K562 (cell line): ENCODE measurements around the gene CHRM4. TPM values are rescaled to one million over a fixed set of nuclear protein-coding genes. Genes with fewer than 3 reads are reported as not detected.

ENCODE experiments used
- ATAC-seq: fragments of 200-7000 bp; cut with Tn5 transposase; 3 replicates; pipeline ENCODE4 v1.9.1; 2020; ENCODE audit warnings: moderate library complexity
- BruUV-seq: library from RNA; stranded (reverse); fragments of 400-500 nt; replicated peaks from 2 replicates; lab custom pipeline; 2021; lab: Mats Ljungman, UMichigan
- CTCF ChIA-PET: fragments of 300-600 bp; formaldehyde crosslinking; extraction: SDS; loops from one replicate; lab custom pipeline; 2021; ENCODE audit warnings: low intra/inter-chr PET ratio; lab: Yijun Ruan, JAX
- POLR2A ChIA-PET: fragments of 300-600, 350-650 bp; sonication (Branson Sonifier 250); formaldehyde crosslinking; extraction: SDS; loops from one replicate; lab custom pipeline; 2021; ENCODE audit warnings: antibody characterized with exemption, inconsistent platforms; lab: Yijun Ruan, JAX
- DNase-seq, 4 experiments: peaks; one replicate each; pipeline versions ENCODE4 v3.0.0 to v3.0.0-alpha.2; 2011 to 2018; ENCODE audit warnings: low spot score in 3 of 4, mixed read lengths in 3 of 4; ENCODE audit errors: extremely low read depth in 1 of 4
- FAIRE-seq: peaks from 2 replicates; lab custom pipeline; 2011; peaks lifted over from hg19 to GRCh38; lab: Jason Lieb, UNC
- H2AFZ ChIP-seq: 2 replicates; pipeline ENCODE4 v1.6.0; 2011; ENCODE audit warnings: low read depth, low read length, control low read depth, inconsistent platforms
- H3K27ac ChIP-seq: fragments of 200-600 bp; 3 replicates; pipeline ENCODE4 v1.8.0; 2011; ENCODE audit warnings: low read depth, mild to moderate bottlenecking, control low read depth, inconsistent platforms, low read length, moderate library complexity, mixed read lengths; ENCODE audit errors: extremely low read depth
- H3K27me3 ChIP-seq, 2 experiments: fragments of 300-600 bp in 1 of 2; 2 replicates in 1 of 2; 3 replicates in 1 of 2; pipeline versions ENCODE4 v1.6.0 to v1.8.0; 2011; ENCODE audit warnings: inconsistent platforms in 2 of 2, low read length in 2 of 2, mild to moderate bottlenecking in 1 of 2, mixed read lengths in 1 of 2, moderate library complexity in 1 of 2; ENCODE audit not compliant: control insufficient read depth in 2 of 2, insufficient read depth in 2 of 2
- H3K36me3 ChIP-seq: fragments of 300-600 bp; 3 replicates; pipeline ENCODE4 v1.8.0; 2011; ENCODE audit warnings: mild to moderate bottlenecking, low read length, inconsistent platforms; ENCODE audit not compliant: control insufficient read depth, insufficient read depth
- H3K4me1 ChIP-seq, 2 experiments: fragments of 200-600 bp in 1 of 2; replicated peaks in 1 of 2; 2 replicates in 1 of 2; 3 replicates in 1 of 2; pipeline versions ENCODE4 v1.5.1 to v1.8.0; 2011; ENCODE audit warnings: inconsistent platforms in 2 of 2, low read length in 2 of 2, mild to moderate bottlenecking in 1 of 2, mixed read lengths in 1 of 2, moderate library complexity in 1 of 2; ENCODE audit not compliant: control insufficient read depth in 2 of 2, insufficient read depth in 2 of 2
- H3K4me2 ChIP-seq: 2 replicates; pipeline ENCODE4 v1.6.1; 2011; ENCODE audit warnings: low read length, control low read depth, inconsistent platforms, mixed read lengths; ENCODE audit not compliant: insufficient read depth
- H3K4me3 ChIP-seq: fragments of 200-600 bp; sonication (generic), shearing (Covaris generic); 2 replicates; pipeline ENCODE4 v1.5.1; 2016; ENCODE audit warnings: control low read depth, inconsistent platforms
- H3K79me2 ChIP-seq: fragments of 200-600 bp; 3 replicates; pipeline ENCODE4 v1.8.0; 2011; ENCODE audit warnings: low read length, inconsistent platforms; ENCODE audit not compliant: control insufficient read depth, insufficient read depth
- H3K9ac ChIP-seq, 2 experiments: 2 replicates each; pipeline versions ENCODE4 v1.6.0 to v1.6.1; 2011; ENCODE audit warnings: low read depth in 2 of 2, low read length in 2 of 2, control low read depth in 1 of 2, inconsistent platforms in 1 of 2, mild to moderate bottlenecking in 1 of 2, mixed read lengths in 1 of 2; ENCODE audit not compliant: insufficient read depth in 1 of 2
- H3K9me1 ChIP-seq: one replicate; pipeline ENCODE4 v1.6.0; 2011; ENCODE audit warnings: inconsistent platforms, mild to moderate bottlenecking, low read length, moderate library complexity; ENCODE audit not compliant: control insufficient read depth, insufficient read depth
- H3K9me3 ChIP-seq: replicated peaks from 2 replicates; pipeline ENCODE4 v1.5.1; 2011; ENCODE audit warnings: low read depth, low read length, inconsistent platforms; ENCODE audit not compliant: control insufficient read depth, insufficient read depth
- H4K20me1 ChIP-seq: replicated peaks from 2 replicates; pipeline ENCODE4 v1.6.1; 2011; ENCODE audit warnings: low read length, inconsistent platforms, mixed read lengths; ENCODE audit not compliant: control insufficient read depth, insufficient read depth
- ARNT ChIP-seq, 2 experiments: fragments of 450-650 bp; IDR thresholded peaks; 2 replicates each; pipeline ENCODE4 v1.6.1; 2016; ENCODE audit warnings: mild to moderate bottlenecking in 1 of 2
- CHD4 ChIP-seq: fragments of 200-600 bp; sonication (generic); IDR thresholded peaks from 3 replicates; pipeline ENCODE4 v1.6.1; 2012; ENCODE audit warnings: low read depth, mild to moderate bottlenecking, mixed read lengths, low read length, inconsistent platforms; ENCODE audit not compliant: insufficient read depth, insufficient replicate concordance, poor library complexity, severe bottlenecking
- FOS ChIP-seq: IDR thresholded peaks from 3 replicates; pipeline ENCODE4 v1.6.1; 2011; ENCODE audit not compliant: insufficient read length; ENCODE audit errors: extremely low read depth
- FOXM1 ChIP-seq, 2 experiments: fragments of 450-650 bp in 1 of 2; sonication (generic) in 1 of 2; formaldehyde crosslinking in 1 of 2; IDR thresholded peaks; 2 replicates each; pipeline versions ENCODE4 v1.6.1 to v1.9.0; 2017 to 2022; ENCODE audit warnings: low read depth in 2 of 2, mild to moderate bottlenecking in 2 of 2, missing genetic modification reagents in 1 of 2, moderate library complexity in 1 of 2
- HNRNPH1 ChIP-seq: fragments of 200-400 bp; formaldehyde crosslinking; optimal IDR thresholded peaks from 2 replicates; pipeline ENCODE3; 2017; ENCODE audit warnings: low read depth, mild to moderate bottlenecking, low read length, moderate library complexity
- JUND ChIP-seq, 2 experiments: IDR thresholded peaks; 2 replicates in 1 of 2; 3 replicates in 1 of 2; pipeline ENCODE4 v1.6.1; 2011; ENCODE audit warnings: borderline replicate concordance in 2 of 2, low read depth in 2 of 2, low read length in 2 of 2, improper control_type of control experiment in 1 of 2, missing biosample characterization in 1 of 2, missing genetic modification characterization in 1 of 2, missing genetic modification reagents in 1 of 2
- L3MBTL2 ChIP-seq: fragments of 450-650 bp; IDR thresholded peaks from 2 replicates; pipeline ENCODE4 v1.6.1; 2016; ENCODE audit warnings: mild to moderate bottlenecking, moderate library complexity
- MTA3 ChIP-seq: fragments of 450-650 bp; formaldehyde crosslinking; IDR thresholded peaks from 2 replicates; pipeline ENCODE4 v1.6.1; 2017; ENCODE audit warnings: mild to moderate bottlenecking, borderline replicate concordance
- POLR2A ChIP-seq: fragments of 450-650 bp; conservative IDR thresholded peaks from 2 replicates; pipeline ENCODE4 v1.6.1; 2016
- RBFOX2 ChIP-seq: fragments of 200-400 bp; formaldehyde crosslinking; IDR thresholded peaks from 2 replicates; pipeline ENCODE4 v1.6.1; 2017; ENCODE audit warnings: low read depth, mild to moderate bottlenecking, low read length, moderate library complexity
- TOE1 ChIP-seq, 2 experiments: fragments of 450-650 bp in 1 of 2; sonication (generic) in 1 of 2; formaldehyde crosslinking in 1 of 2; IDR thresholded peaks; 2 replicates each; pipeline versions ENCODE4 v1.7.1 to v1.8.0; 2016 to 2022; ENCODE audit warnings: borderline replicate concordance in 2 of 2, mild to moderate bottlenecking in 2 of 2, antibody characterized with exemption in 1 of 2, inconsistent platforms in 1 of 2, low read depth in 1 of 2, missing genetic modification reagents in 1 of 2, moderate library complexity in 1 of 2
- YY1 ChIP-seq, 3 experiments: IDR thresholded peaks; 2 replicates each; pipeline ENCODE4 v1.6.1; 2011; ENCODE audit warnings: low read length in 2 of 3, mild to moderate bottlenecking in 2 of 3, moderate library complexity in 2 of 3, borderline replicate concordance in 1 of 3, control low read depth in 1 of 3, low read depth in 1 of 3; ENCODE audit not compliant: insufficient read depth in 3 of 3, insufficient replicate concordance in 2 of 3, control insufficient read depth in 1 of 3, insufficient read length in 1 of 3; ENCODE audit errors: extremely low read depth in 1 of 3
- ZBTB9 ChIP-seq: fragments of 450-650 bp; formaldehyde crosslinking; IDR thresholded peaks from 2 replicates; pipeline ENCODE4 v1.4.0; 2020; ENCODE audit warnings: mild to moderate bottlenecking, moderate library complexity
- ZC3H11A ChIP-seq: IDR thresholded peaks from 2 replicates; pipeline ENCODE4 v1.6.1; 2012; ENCODE audit warnings: low read depth, low read length, improper control_type of control experiment
- ZC3H4 ChIP-seq: sonication (generic); formaldehyde crosslinking; IDR thresholded peaks from 2 replicates; pipeline ENCODE4 v1.9.0; 2021; ENCODE audit warnings: missing genetic modification reagents, borderline replicate concordance
- ZNF589 ChIP-seq: fragments of 200-800 bp; sonication (Bioruptor generic); IDR thresholded peaks from 2 replicates; pipeline ENCODE4 v1.6.1; 2016; ENCODE audit warnings: low read depth, missing genetic modification characterization, missing compliant biosample characterization
- WGBS: fragments of 100-300 bp; shearing (Covaris generic); methylation state at CpG from one replicate; pipeline ENCODE4 v1.1.6; 2016; ENCODE audit warnings: low coverage, mixed read lengths; ENCODE audit not compliant: insufficient coverage; ENCODE audit errors: missing lambda C conversion rate; 5-methylcytosine and 5-hydroxymethylcytosine counted together
- in situ Hi-C: fragments of 300-500 bp; cut with MboI; formaldehyde crosslinking; loops from 4 replicates; pipeline ENCODE4 v1.15.0; 2018; ENCODE audit warnings: inconsistent platforms, mixed read lengths
- intact Hi-C: fragments of 100-400 bp; cut with micrococcal nuclease; formaldehyde crosslinking; loops from 2 replicates; pipeline ENCODE4 v1.14.2; 2022
- polyA plus RNA-seq, 8 experiments: library from polyadenylated mRNA; depleted of rRNA in 4 of 8; stranded (reverse) in 5 of 8; unstranded in 3 of 8; fragments of >200 nt; fragmentation: Nextera tagmentation in 2 of 8; fragmentation: Illumina TruSeq in 1 of 8; extraction: Ambion mirVana in 2 of 8; extraction: Trizol in 1 of 8; gene quantifications; 2 replicates each; pipeline versions ENCODE4 v1.2.1 to v1.2.3, GENCODE V29; 2011 to 2014; ENCODE audit warnings: inconsistent platforms in 1 of 8, missing spikeins in 1 of 8
- total RNA-seq, 7 experiments: library from RNA; depleted of rRNA in 6 of 7; stranded (reverse); fragments of >200 nt in 6 of 7; fragmentation: Illumina TruSeq in 2 of 7; extraction: Trizol in 2 of 7; gene quantifications; 2 replicates each; pipeline versions ENCODE4 v1.2.1 to v1.2.3, GENCODE V29; 2011 to 2021; ENCODE audit warnings: low replicate concordance in 1 of 7
- TF ChIP-seq, protein P1 (sequence below): sonication (generic); formaldehyde crosslinking; IDR thresholded peaks from 2 replicates; pipeline ENCODE4 v1.8.0; 2022; ENCODE audit warnings: mild to moderate bottlenecking, missing genetic modification reagents

Gene CHRM4
- total and polyA plus RNA-seq, 9 of the 15 experiments (the other 6 are each of a cell fraction or from before 2014, with no cell fraction given) = 0.22 to 1.3 (median 0.40) TPM; not detected in 2

GRCh38 chr11:46381819-46382645, 9.5 kb downstream of the CHRM4 start:
- intact Hi-C loops = loop anchor here (2.0 to 5.0 kb wide), 2 partner anchors 29 to 135 kb away; no protein-coding TSS in a partner anchor
- CTCF ChIA-PET = interaction anchor here (0.6 to 1.5 kb wide), 3 partner anchors 156 to 719 kb away, joined by 3 to 10 read pairs (median 5); no protein-coding TSS in a partner anchor
- Histone ChIP-seq H2AFZ (peak overlapping the region; percentile 76), H3K9me1 (peaks cover 7% of the 10 kb centered on the region), H3K9ac (peak overlapping the region; percentile 81 to 98), H3K4me3 (peak overlapping the region; percentile 75), H3K79me2 (peaks cover 16% of the 10 kb centered on the region), H3K27me3 (no peaks in the 10 kb centered on the region), H3K4me2 (peak overlapping the region; percentile 81), H4K20me1 (no peaks in the 10 kb centered on the region; the same call in 1 of the 2 replicates), H3K4me1 (peaks cover 25 to 76% of the 10 kb centered on the region in 2 experiments), H3K27ac (peak overlapping the region; percentile 94), H3K36me3 (peaks cover 38% of the 10 kb centered on the region; the same call in 1 of the 3 replicates), H3K9me3 (no peaks in the 10 kb centered on the region)
- peak; percentile 28 to 71 (median 62) for DNase-seq
- in situ Hi-C loops = no loop called here
- BruUV-seq = TSS peak; percentile 89
- no peak for FAIRE-seq
- POLR2A ChIA-PET = no interaction called here
- 2% methylated on average over 45 of the region's 66 CpGs for WGBS
- peak; percentile 24 for ATAC-seq
- TF ChIP-seq L3MBTL2 (peak; percentile 79), JUND (IDR thresholded peaks at IDR 0.05; ENCODE audit: borderline replicate concordance, low read depth, low read length) (no peak), JUND (tag; IDR thresholded peaks at IDR 0.05; ENCODE audit: borderline replicate concordance, low read depth, low read length) (no peak), TOE1 (IDR thresholded peaks at IDR 0.05; ENCODE audit: borderline replicate concordance) (peak; percentile 31; the same call in 1 of the 2 replicates), TOE1 (CRISPR knock-in tag; IDR thresholded peaks at IDR 0.05; ENCODE audit: borderline replicate concordance, low read depth) (no peak), YY1 (IDR thresholded peaks at IDR 0.05; ENCODE audit: borderline replicate concordance in 1 of 3, control insufficient read depth in 1 of 3, extremely low read depth in 1 of 3, insufficient read depth in 3 of 3, insufficient read length in 1 of 3, insufficient replicate concordance in 2 of 3, low read depth in 1 of 3, low read length in 2 of 3) (peak in 1 of 3 experiments; percentile 5), FOXM1 (IDR thresholded peaks at IDR 0.05; ENCODE audit: low read depth) (no peak), FOXM1 (CRISPR knock-in tag; IDR thresholded peaks at IDR 0.05; ENCODE audit: low read depth) (no peak), HNRNPH1 (no peak), CHD4 (no peak), RBFOX2 (peak; percentile 75; the same call in 1 of the 2 replicates), FOS (no peak), POLR2A (peak; percentile 51), ZC3H4 (no peak), ARNT (IDR thresholded peaks at IDR 0.05) (no peak), ZNF589 (CRISPR knock-in tag) (no peak), MTA3 (no peak; the same call in 1 of the 2 replicates), ZBTB9 (CRISPR knock-in tag) (no peak), ZC3H11A (no peak)
- TF ChIP-seq, protein P1, sequence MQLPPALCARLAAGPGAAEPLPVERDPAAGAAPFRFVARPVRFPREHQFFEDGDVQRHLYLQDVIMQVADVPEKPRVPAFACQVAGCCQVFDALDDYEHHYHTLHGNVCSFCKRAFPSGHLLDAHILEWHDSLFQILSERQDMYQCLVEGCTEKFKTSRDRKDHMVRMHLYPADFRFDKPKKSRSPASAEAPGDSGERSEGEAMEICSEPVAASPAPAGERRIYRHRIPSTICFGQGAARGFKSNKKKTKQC = no peak
